HG03575 (cell line): ENCODE data around the gene IER3.

Experiments used
- ATAC-seq: cut with Tn5 transposase; IDR thresholded peaks from one replicate; pipeline ENCODE4 v1.9.1; 2021; ENCODE audit not compliant: unreplicated experiment, insufficient number of reproducible peaks, low FRiP score; ENCODE audit errors: extremely low read depth

IER3 gene

GRCh38 chr6:30752157-30752927 lies 8.0 kb upstream of the IER3 start:
- no peak for ATAC-seq

GRCh38 chr6:30750379-30750668 lies 6.0 kb upstream of the IER3 start:
- no peak for ATAC-seq

- ATAC-seq, result no peak
These were observed 5.4 kb upstream of the IER3 start for GRCh38 chr6:30749554-30750378.

GRCh38 chr6:30748851-30749540 lies 4.6 kb upstream of the IER3 start:
- no peak for ATAC-seq

GRCh38 chr6:30747902-30748769 lies 3.8 kb upstream of the IER3 start:
- ATAC-seq, result no peak

GRCh38 chr6:30747300-30747687 lies 2.9 kb upstream of the IER3 start:
- ATAC-seq, result no peak

- no peak for ATAC-seq
These were observed 971 bp downstream of the IER3 start for GRCh38 chr6:30743099-30744053.

- ATAC-seq, result no peak
These were observed 1.8 kb downstream of the IER3 start, which contains the start of gene FLOT1 for GRCh38 chr6:30742316-30743098. TSS of gene FLOT1 (minus strand) at chr6:30742687. CDS start at chr6:30742189, 498 bp downstream.

- ATAC-seq, result no peak
These were observed 2.5 kb downstream of the IER3 start for GRCh38 chr6:30741789-30742315.

GRCh38 chr6:30741063-30741779 lies 3.1 kb downstream of the IER3 start:
- no peak for ATAC-seq

- no peak for ATAC-seq
These were observed 3.8 kb downstream of the IER3 start for GRCh38 chr6:30740540-30740870.

GRCh38 chr6:30738532-30738931 lies 5.8 kb downstream of the IER3 start:
- ATAC-seq, result no peak

GRCh38 chr6:30735668-30736314 lies 8.6 kb downstream of the IER3 start:
- no peak for ATAC-seq

- no peak for ATAC-seq
These were observed 12.0 kb downstream of the IER3 start for GRCh38 chr6:30732237-30732943.

GRCh38 chr6:30730601-30731435 lies 13.5 kb downstream of the IER3 start:
- ATAC-seq, result no peak
